ENCODE results near the gene C12orf54.
"Not testable (repeated sequence)": the region's sequence is repeated elsewhere in the genome, so short reads cannot be mapped to it uniquely, and the experiment has no call there.

C12orf54 gene

DNA sequence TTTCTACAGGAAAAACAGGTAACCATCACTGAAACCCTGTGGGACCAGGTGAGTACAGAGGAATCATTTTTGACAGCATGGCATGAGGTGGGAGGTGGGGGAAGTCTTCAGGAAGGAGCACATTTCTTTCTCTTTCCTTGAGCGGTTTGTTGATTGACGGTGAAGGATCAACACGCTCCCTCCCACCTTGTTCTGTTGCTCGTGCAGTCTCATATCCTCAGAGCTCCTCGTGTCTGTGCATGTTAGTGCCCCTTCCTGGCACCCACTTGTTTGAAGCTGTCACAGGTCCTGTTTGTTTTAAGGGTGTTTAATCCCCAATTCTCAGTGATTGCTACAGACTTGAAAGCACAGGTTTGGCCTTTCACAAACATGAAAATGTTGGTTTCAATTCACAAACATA is 4.4 kb downstream of the C12orf54 start:
- no peak overlapping the region for H3K27ac ChIP-seq
- no peak for TF ChIP-seq CTCF (conservative IDR thresholded peaks at IDR 0.05)

GRCh38 chr12:48489012-48489411 is 6.7 kb downstream of the C12orf54 start:
- H3K27ac ChIP-seq, result no peak overlapping the region
- TF ChIP-seq CTCF (conservative IDR thresholded peaks at IDR 0.05), result no peak

DNA sequence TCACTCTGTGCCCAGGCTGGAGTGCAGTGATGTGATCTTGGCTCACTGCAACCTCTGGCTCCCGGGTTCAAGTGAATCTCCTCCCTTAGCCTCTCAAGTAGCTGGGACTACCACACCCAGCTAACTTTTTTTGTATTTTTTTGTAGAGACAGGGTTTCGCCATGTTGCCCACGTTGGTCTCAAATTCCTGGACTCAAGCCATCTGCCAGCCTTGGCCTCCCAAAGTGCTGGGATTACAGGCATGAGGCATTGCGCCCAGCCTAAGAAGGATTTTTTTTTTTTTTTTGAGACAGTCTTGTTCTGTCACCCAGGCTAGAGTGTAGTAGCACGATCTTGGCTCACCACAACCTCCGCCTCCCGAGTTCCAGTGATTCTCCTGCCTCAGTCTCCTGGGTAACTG is 7.2 kb downstream of the C12orf54 start:
- not testable (repeated sequence) for H3K27ac ChIP-seq

GRCh38 chr12:48500281-48500680 is 18.0 kb downstream of the C12orf54 start:
- not testable (repeated sequence) for H3K27ac ChIP-seq

DNA sequence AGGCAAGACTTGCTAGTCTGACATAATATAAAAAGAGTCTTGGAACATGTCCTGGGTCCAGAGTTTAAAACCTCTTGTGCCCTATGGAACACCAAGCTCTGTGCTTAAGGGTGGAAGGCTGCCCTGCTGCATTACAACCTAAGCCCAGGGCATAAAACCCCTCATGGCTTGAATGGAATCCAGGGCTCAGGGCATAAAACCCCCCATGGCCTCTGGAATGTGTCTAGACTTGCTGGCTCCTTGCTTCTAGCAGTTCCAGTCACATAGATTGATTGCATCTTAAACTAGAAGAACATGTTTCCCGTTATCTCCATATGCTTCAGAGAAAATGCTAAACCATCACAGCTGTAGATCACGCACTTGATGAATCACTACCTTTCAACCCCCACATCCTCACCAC is 24.5 kb downstream of the C12orf54 start:
- H3K27ac ChIP-seq, result not testable (repeated sequence)

GRCh38 chr12:48508987-48509386 is 26.7 kb downstream of the C12orf54 start:
- TF ChIP-seq CTCF (conservative IDR thresholded peaks at IDR 0.05), result no peak
- H3K27ac ChIP-seq, result no peak overlapping the region

- H3K27ac ChIP-seq, result no peak overlapping the region
- no peak for TF ChIP-seq CTCF (conservative IDR thresholded peaks at IDR 0.05)
Measured at GRCh38 chr12:48510111-48510510, 27.8 kb downstream of the C12orf54 start.

DNA sequence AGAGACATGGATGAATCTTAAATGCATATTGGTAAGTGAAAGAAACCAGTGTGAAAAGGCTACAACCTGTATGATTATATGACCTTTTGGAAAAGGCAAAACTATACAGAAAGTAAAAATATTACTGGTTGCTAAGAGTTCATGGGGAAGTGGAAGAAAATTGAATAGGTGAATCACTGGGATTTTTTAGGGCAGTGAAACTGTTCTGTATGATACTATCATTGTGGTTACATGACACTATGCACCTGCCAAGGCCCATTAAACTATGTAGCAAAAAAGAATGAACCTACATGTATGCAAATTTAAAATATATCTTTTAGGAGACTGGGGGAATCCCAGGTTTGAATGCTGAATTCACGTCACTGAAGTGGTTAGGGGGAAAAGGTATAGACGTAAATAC is 30.6 kb downstream of the C12orf54 start:
- no peak for TF ChIP-seq CTCF (conservative IDR thresholded peaks at IDR 0.05)
- H3K27ac ChIP-seq, result no peak overlapping the region

- TF ChIP-seq CTCF (conservative IDR thresholded peaks at IDR 0.05), result no peak
- H3K27ac ChIP-seq, result no peak overlapping the region
Measured at GRCh38 chr12:48514728-48515127, 32.4 kb downstream of the C12orf54 start.

DNA sequence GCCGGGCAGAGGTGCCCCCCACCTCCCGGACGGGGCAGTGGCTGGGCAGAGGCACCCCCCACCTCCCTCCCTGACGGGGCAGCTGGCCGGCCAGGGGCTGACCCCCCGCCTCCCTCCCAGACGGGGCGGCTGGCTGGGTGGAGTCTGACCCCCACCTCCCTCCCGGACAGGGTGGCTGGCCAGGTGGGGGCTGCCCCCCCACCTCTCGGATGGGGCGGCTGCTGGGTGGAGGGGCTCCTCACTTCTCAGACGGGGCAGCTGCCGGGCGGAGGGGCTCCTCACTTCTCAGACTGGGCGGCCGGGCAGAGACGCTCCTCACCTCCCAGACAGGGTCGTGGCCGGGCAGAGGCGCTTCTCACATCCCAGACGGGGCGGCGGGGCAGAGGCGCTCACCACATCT is 38.1 kb downstream of the C12orf54 start:
- not testable (repeated sequence) for H3K27ac ChIP-seq
